HG03066 (cell line): ENCODE measurements around the gene PSAPL1.

Source experiments
- ATAC-seq: cut with Tn5 transposase; IDR thresholded peaks from one replicate; pipeline ENCODE4 v1.9.1; 2021; ENCODE audit warnings: low read depth; ENCODE audit not compliant: unreplicated experiment

PSAPL1 gene

GRCh38 chr4:7398788-7399439 lies 35.8 kb downstream of the PSAPL1 start:
- ATAC-seq = no peak

- no peak for ATAC-seq
These were observed 36.7 kb downstream of the PSAPL1 start for GRCh38 chr4:7398104-7398423.

- no peak for ATAC-seq
These were observed 37.3 kb downstream of the PSAPL1 start for GRCh38 chr4:7397206-7398103.

- ATAC-seq = no peak
These were observed 38.4 kb downstream of the PSAPL1 start for GRCh38 chr4:7396186-7396910.

- no peak for ATAC-seq
These were observed 39.1 kb downstream of the PSAPL1 start for GRCh38 chr4:7395645-7396044.

GRCh38 chr4:7394681-7395451 lies 39.9 kb downstream of the PSAPL1 start:
- no peak for ATAC-seq

GRCh38 chr4:7393601-7394575 lies 40.8 kb downstream of the PSAPL1 start:
- ATAC-seq = no peak

GRCh38 chr4:7392438-7393421 lies 42.0 kb downstream of the PSAPL1 start:
- no peak for ATAC-seq

- ATAC-seq = no peak
These were observed 42.9 kb downstream of the PSAPL1 start for GRCh38 chr4:7391637-7392437.

- ATAC-seq = no peak
These were observed 43.7 kb downstream of the PSAPL1 start for GRCh38 chr4:7390906-7391636.

GRCh38 chr4:7390336-7390735 lies 44.4 kb downstream of the PSAPL1 start:
- ATAC-seq = no peak

GRCh38 chr4:7389719-7390118 lies 45.0 kb downstream of the PSAPL1 start:
- no peak for ATAC-seq

- ATAC-seq = no peak
These were observed 45.5 kb downstream of the PSAPL1 start for GRCh38 chr4:7389101-7389701.

GRCh38 chr4:7388627-7389026 lies 46.1 kb downstream of the PSAPL1 start:
- ATAC-seq = no peak

GRCh38 chr4:7387925-7388324 lies 46.8 kb downstream of the PSAPL1 start:
- ATAC-seq = no peak
